Measurements from ENCODE around the gene ANK2. TPM values are rescaled to one million over a fixed set of nuclear protein-coding genes. Genes with fewer than 3 reads are reported as not detected.

The ANK2 gene
- total RNA-seq, 1 donor = 15.1 TPM

DNA sequence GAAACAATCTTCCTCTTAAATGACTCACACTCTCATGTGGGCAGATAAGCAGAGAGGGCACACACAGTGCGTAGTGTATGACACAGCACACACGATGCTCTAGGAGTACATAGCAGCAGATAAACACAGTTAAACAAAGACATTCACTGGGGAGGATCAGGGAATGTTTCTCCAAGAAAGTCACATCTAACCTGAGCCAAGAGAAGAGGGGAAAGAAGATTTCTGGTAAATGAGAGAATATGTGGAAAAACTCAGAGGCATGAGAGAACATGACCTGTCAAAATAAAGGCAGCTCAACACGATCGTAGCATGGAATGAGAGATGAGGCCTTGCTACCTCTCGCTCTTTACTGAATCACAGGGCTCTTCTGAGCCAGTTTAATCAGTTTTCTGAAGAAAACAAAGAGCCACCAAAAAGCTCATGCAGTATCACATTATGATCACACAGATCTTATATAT is 251.0 kb downstream of the ANK2 start:
- peak; percentile 76 for DNase-seq (ENCODE audit: low read depth)
- H3K4me3 ChIP-seq (ENCODE audit: low read depth, low read length) = no peak overlapping the region

GRCh38 chr4:113302051-113302450 is 252.6 kb downstream of the ANK2 start:
- DNase-seq (ENCODE audit: low read depth) = no peak
- TF ChIP-seq, protein P1, sequence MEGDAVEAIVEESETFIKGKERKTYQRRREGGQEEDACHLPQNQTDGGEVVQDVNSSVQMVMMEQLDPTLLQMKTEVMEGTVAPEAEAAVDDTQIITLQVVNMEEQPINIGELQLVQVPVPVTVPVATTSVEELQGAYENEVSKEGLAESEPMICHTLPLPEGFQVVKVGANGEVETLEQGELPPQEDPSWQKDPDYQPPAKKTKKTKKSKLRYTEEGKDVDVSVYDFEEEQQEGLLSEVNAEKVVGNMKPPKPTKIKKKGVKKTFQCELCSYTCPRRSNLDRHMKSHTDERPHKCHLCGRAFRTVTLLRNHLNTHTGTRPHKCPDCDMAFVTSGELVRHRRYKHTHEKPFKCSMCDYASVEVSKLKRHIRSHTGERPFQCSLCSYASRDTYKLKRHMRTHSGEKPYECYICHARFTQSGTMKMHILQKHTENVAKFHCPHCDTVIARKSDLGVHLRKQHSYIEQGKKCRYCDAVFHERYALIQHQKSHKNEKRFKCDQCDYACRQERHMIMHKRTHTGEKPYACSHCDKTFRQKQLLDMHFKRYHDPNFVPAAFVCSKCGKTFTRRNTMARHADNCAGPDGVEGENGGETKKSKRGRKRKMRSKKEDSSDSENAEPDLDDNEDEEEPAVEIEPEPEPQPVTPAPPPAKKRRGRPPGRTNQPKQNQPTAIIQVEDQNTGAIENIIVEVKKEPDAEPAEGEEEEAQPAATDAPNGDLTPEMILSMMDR (IDR thresholded peaks at IDR 0.05; ENCODE audit: insufficient read depth, low read depth, low read length) = no peak
- no peak overlapping the region for H3K4me3 ChIP-seq (ENCODE audit: low read depth, low read length)

More for the DNA sequence above, 251.0 kb downstream of the ANK2 start:
- TF ChIP-seq, protein P1 (IDR thresholded peaks at IDR 0.05; ENCODE audit: insufficient read depth, low read depth, low read length) = no peak

DNA sequence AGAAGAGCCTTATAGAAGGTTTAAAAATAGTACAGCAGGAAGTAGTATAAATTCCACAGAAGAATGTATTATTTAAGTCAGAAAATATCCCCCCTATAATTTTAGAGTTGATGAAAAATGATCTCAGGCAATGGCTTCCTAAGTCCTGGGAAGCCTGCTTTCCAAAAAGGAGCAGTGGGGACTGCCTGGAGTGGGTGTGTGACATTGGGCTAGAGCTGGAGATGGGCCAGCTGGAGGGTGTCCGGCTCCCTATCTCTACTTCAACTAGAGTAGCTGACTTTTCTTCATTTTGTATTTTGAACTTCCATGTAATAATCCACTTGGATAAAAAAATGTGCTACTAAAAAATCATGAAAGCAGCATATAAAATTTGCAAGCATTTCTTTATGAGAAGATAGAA is 253.9 kb downstream of the ANK2 start:
- TF ChIP-seq, protein P1 (IDR thresholded peaks at IDR 0.05; ENCODE audit: insufficient read depth, low read depth, low read length) = no peak
- H3K4me3 ChIP-seq (ENCODE audit: low read depth, low read length) = no peak overlapping the region
- no peak for DNase-seq (ENCODE audit: low read depth)

DNA sequence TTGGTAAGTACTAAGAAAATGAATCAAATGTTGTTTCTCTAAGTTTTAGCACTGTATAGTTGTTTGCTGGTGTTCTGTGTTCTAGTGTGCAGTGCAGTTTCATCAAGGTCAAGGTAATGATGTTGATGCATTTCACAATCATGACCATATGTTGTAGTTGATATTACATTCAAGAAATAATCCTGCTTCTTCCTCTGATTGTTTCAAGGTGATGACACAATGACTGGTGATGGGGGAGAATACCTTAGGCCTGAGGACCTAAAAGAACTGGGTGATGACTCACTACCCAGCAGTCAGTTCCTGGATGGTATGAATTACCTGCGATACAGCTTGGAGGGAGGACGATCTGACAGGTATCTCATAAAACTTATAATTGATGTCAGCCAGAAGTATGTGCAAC is 261.6 kb downstream of the ANK2 start:
- TF ChIP-seq, protein P1 (IDR thresholded peaks at IDR 0.05; ENCODE audit: insufficient read depth, low read depth, low read length) = no peak
- no peak overlapping the region for H3K4me3 ChIP-seq (ENCODE audit: low read depth, low read length)
- DNase-seq (ENCODE audit: low read depth) = peak; percentile 30

DNA sequence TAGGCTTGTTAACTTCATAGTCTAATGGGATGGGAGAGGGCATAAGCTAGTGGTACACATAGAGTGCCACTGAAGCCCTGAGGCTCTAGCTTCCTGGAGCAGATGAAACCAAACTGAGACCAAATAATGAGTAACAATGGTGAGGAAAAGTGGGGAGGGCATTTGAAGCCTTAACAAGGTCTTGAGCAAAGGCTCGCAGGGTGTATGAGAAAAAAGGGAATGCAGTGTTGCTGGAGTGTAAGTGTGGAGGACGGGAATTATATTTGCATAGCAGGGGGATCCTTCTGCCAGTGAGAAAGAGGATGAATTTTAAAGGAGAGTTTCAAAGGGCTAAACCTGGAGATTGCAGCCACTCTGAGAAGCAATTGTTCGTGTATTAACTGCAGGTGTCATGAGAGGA is 263.1 kb downstream of the ANK2 start:
- TF ChIP-seq, protein P1 (IDR thresholded peaks at IDR 0.05; ENCODE audit: insufficient read depth, low read depth, low read length) = no peak
- H3K4me3 ChIP-seq (ENCODE audit: low read depth, low read length) = no peak overlapping the region
- DNase-seq (ENCODE audit: low read depth) = no peak

- no peak for DNase-seq (ENCODE audit: low read depth)
- no peak overlapping the region for H3K4me3 ChIP-seq (ENCODE audit: low read depth, low read length)
- TF ChIP-seq, protein P1 (IDR thresholded peaks at IDR 0.05; ENCODE audit: insufficient read depth, low read depth, low read length) = no peak
These were observed 265.0 kb downstream of the ANK2 start for GRCh38 chr4:113314426-113314825.

DNA sequence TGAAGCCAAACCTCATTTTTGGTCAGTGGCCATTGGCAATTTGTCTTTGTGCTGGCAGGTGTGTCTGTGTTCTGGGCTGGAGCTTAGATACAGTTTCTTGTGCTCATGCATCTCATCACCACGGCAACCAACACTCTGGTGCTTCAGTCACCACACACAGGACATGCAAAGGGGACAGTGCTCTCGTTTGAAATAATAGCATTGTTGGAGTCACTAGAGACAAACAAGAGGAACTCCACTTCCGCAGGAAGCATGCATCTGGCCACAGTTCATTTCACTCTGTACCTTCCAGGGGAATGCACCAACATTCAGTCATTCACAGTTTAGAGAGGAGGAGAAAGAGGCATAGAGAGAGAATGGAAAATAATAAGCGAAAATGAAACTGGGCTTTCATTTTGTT is 267.4 kb downstream of the ANK2 start:
- TF ChIP-seq, protein P1 (IDR thresholded peaks at IDR 0.05; ENCODE audit: insufficient read depth, low read depth, low read length) = no peak
- no peak for DNase-seq (ENCODE audit: low read depth)

More for the DNA sequence above, 267.4 kb downstream of the ANK2 start:
- no peak overlapping the region for H3K4me3 ChIP-seq (ENCODE audit: low read depth, low read length)

Measured in fibroblast of villous mesenchyme (primary cell).